Smooth muscle cell (in vitro differentiated cells): ENCODE results near the gene ISG20. TPM values are rescaled to one million over a fixed set of nuclear protein-coding genes. Genes with fewer than 3 reads are reported as not detected.

Experiments used
- DNase-seq: peaks from one replicate; lab custom pipeline; 2025; ENCODE audit not compliant: unreplicated experiment; lab: John Stamatoyannopoulos, UW
- H2AFZ ChIP-seq: fragments of 200-600 bp; sonication (generic); 2 replicates; pipeline ENCODE4 v1.6.0; 2016; ENCODE audit warnings: antibody characterized with exemption, low read depth, mild to moderate bottlenecking
- H3F3A ChIP-seq: fragments of 200-600 bp; sonication (generic); 2 replicates; pipeline ENCODE4 v1.6.0; 2017; ENCODE audit warnings: antibody characterized with exemption, low read depth
- H3K27ac ChIP-seq: fragments of 200-600 bp; sonication (generic); 2 replicates; pipeline ENCODE4 v1.5.1; 2016; ENCODE audit warnings: low read depth, mild to moderate bottlenecking
- H3K27me3 ChIP-seq: fragments of 200-600 bp; sonication (generic); 2 replicates; pipeline ENCODE4 v1.6.1; 2016; ENCODE audit warnings: low read depth, mild to moderate bottlenecking
- H3K36me3 ChIP-seq: fragments of 200-600 bp; sonication (generic); 2 replicates; pipeline ENCODE4 v1.5.1; 2016; ENCODE audit warnings: low read depth
- H3K4me1 ChIP-seq: fragments of 200-600 bp; sonication (generic); 2 replicates; pipeline ENCODE4 v1.5.1; 2016; ENCODE audit warnings: low read depth
- H3K4me2 ChIP-seq: fragments of 200-600 bp; sonication (generic); 2 replicates; pipeline ENCODE4 v1.6.0; 2016; ENCODE audit warnings: mild to moderate bottlenecking
- H3K4me3 ChIP-seq: fragments of 200-600 bp; sonication (generic); 2 replicates; pipeline ENCODE4 v1.5.1; 2016; ENCODE audit warnings: mild to moderate bottlenecking
- H3K79me2 ChIP-seq: fragments of 200-600 bp; sonication (generic); 2 replicates; pipeline ENCODE4 v1.6.0; 2016; ENCODE audit warnings: low read depth, mild to moderate bottlenecking
- H3K9ac ChIP-seq: fragments of 200-600 bp; sonication (generic); 2 replicates; pipeline ENCODE4 v1.6.0; 2016; ENCODE audit warnings: low read depth
- H3K9me3 ChIP-seq: fragments of 200-600 bp; sonication (generic); replicated peaks from 2 replicates; pipeline ENCODE4 v1.5.1; 2016; ENCODE audit warnings: low read depth
- H4K20me1 ChIP-seq: fragments of 200-600 bp; sonication (generic); 2 replicates; pipeline ENCODE4 v1.6.0; 2016; ENCODE audit warnings: low read depth
- CTCF ChIP-seq: fragments of 200-600 bp; sonication (generic); IDR thresholded peaks from 2 replicates; pipeline ENCODE4 v1.5.1; 2017; ENCODE audit warnings: borderline replicate concordance, mild to moderate bottlenecking, antibody characterized with exemption; ENCODE audit not compliant: insufficient read depth, poor library complexity, severe bottlenecking
- WGBS: methylation state at CpG from one replicate; pipeline ENCODE4 v1.1.7; 2016; ENCODE audit warnings: low lambda C conversion rate; 5-methylcytosine and 5-hydroxymethylcytosine counted together
- polyA plus RNA-seq: library from polyadenylated mRNA; unstranded; fragments of >200 nt; fragmentation: Nextera tagmentation; extraction: Ambion mirVana; gene quantifications from 2 replicates; pipeline ENCODE4 v1.2.1, GENCODE V29; 2016
- total RNA-seq: library from RNA; depleted of rRNA; stranded (reverse); fragments of >200 nt; gene quantifications from 2 replicates; pipeline ENCODE4 v1.2.3, GENCODE V29; 2014

ISG20 gene
- total and polyA plus RNA-seq, 2 experiments from 2014 or later: 0.81 to 1.1 TPM

DNA sequence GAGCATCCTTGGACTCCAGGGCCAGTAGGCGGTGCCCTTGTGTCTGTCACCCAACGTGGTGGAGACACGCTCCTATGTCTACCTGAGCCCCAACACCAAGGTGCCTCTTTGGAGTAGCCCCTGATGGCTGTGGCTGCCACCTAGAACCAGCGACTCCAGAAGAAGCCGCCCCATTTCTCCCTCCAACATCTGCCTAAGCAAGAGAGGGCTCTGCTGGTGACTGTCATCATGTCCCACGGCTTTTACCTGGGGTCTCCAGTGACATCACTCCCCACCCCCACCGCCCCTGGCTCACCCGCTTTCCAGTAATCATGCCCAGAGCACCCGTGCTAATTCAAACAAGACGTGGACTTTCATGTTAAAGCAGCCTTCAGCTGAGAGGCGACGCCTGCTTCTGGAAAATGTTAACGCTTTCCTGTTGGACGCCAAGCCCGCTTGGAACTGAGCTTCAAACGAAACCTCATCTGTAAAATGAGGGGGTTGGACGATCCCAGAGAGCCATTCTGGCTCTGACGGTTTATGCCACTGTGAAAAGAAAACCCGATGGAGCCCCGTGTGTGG lies 57.0 kb downstream of the ISG20 start:
- no peak for DNase-seq

GRCh38 chr15:88696254-88696653 lies 57.4 kb downstream of the ISG20 start:
- no peak overlapping the region for H3K9ac ChIP-seq
- no peaks in the 10 kb centered on the region for H3K9me3 ChIP-seq
- no peaks in the 10 kb centered on the region for H4K20me1 ChIP-seq
- H3K4me2 ChIP-seq: peak overlapping the region; percentile 29
- no peaks in the 10 kb centered on the region for H3K36me3 ChIP-seq
- H3K27ac ChIP-seq: no peak overlapping the region
- peak overlapping the region; percentile 41 for H2AFZ ChIP-seq
- no peaks in the 10 kb centered on the region for H3F3A ChIP-seq
- H3K4me1 ChIP-seq: no peaks in the 10 kb centered on the region
- peaks cover 20% of the 10 kb centered on the region for H3K27me3 ChIP-seq
- TF ChIP-seq CTCF: no peak
- DNase-seq: no peak
- no peak overlapping the region for H3K4me3 ChIP-seq
- WGBS: 77% methylated on average over 3 of the region's 3 CpGs
- H3K79me2 ChIP-seq: no peaks in the 10 kb centered on the region

More for the DNA sequence above, 57.0 kb downstream of the ISG20 start:
- peak overlapping the region; percentile 29 for H3K4me2 ChIP-seq
- peak overlapping the region; percentile 41 for H2AFZ ChIP-seq
- H4K20me1 ChIP-seq: no peaks in the 10 kb centered on the region
- H3K4me3 ChIP-seq: no peak overlapping the region
- no peaks in the 10 kb centered on the region for H3K36me3 ChIP-seq
- no peaks in the 10 kb centered on the region for H3K4me1 ChIP-seq
- no peaks in the 10 kb centered on the region for H3F3A ChIP-seq
- no peaks in the 10 kb centered on the region for H3K79me2 ChIP-seq
- no peak for TF ChIP-seq CTCF
- no peaks in the 10 kb centered on the region for H3K9me3 ChIP-seq
- H3K9ac ChIP-seq: no peak overlapping the region
- H3K27me3 ChIP-seq: peaks cover 20% of the 10 kb centered on the region
- no peak overlapping the region for H3K27ac ChIP-seq
- WGBS: 61% methylated on average over 20 of the region's 20 CpGs

- H3K4me2 ChIP-seq: no peak overlapping the region
Observed at GRCh38 chr15:88697276-88697675, 58.5 kb downstream of the ISG20 start.

More at GRCh38 chr15:88697276-88697675, 58.5 kb downstream of the ISG20 start:
- H3K27ac ChIP-seq: no peak overlapping the region
- no peaks in the 10 kb centered on the region for H3K79me2 ChIP-seq
- no peaks in the 10 kb centered on the region for H3K4me1 ChIP-seq
- no peak overlapping the region for H2AFZ ChIP-seq
- H3K4me3 ChIP-seq: no peak overlapping the region
- TF ChIP-seq CTCF: no peak
- no peaks in the 10 kb centered on the region for H4K20me1 ChIP-seq
- no peaks in the 10 kb centered on the region for H3K9me3 ChIP-seq
- 88% methylated on average over 9 of the region's 9 CpGs for WGBS
- no peak overlapping the region for H3K9ac ChIP-seq
- peaks cover 20% of the 10 kb centered on the region for H3K27me3 ChIP-seq
- no peaks in the 10 kb centered on the region for H3F3A ChIP-seq
- no peak for DNase-seq
- no peaks in the 10 kb centered on the region for H3K36me3 ChIP-seq
